K562 (cell line): ENCODE results near the gene PHAX. TPM values are rescaled to one million over a fixed set of nuclear protein-coding genes. Genes with fewer than 3 reads are reported as not detected.

Experiments used
- CEBPB ChIP-seq: fragments of 450-650 bp; IDR thresholded peaks from 2 replicates; pipeline ENCODE4 v1.6.1; 2016; ENCODE audit warnings: missing genetic modification characterization, missing compliant biosample characterization
- DDX20 ChIP-seq: fragments of 450-650 bp; IDR thresholded peaks from 2 replicates; pipeline ENCODE4 v1.6.1; 2016; ENCODE audit warnings: missing genetic modification characterization, low read depth, mild to moderate bottlenecking, missing compliant biosample characterization, moderate library complexity
- DIDO1 ChIP-seq: fragments of 450-650 bp; IDR thresholded peaks from 2 replicates; pipeline ENCODE4 v1.6.1; 2016; ENCODE audit warnings: low read depth, missing biosample characterization, missing genetic modification characterization
- ETV5 ChIP-seq: sonication (generic); formaldehyde crosslinking; IDR thresholded peaks from 2 replicates; pipeline ENCODE4 v1.4.0; 2020; ENCODE audit warnings: low read depth, mild to moderate bottlenecking, missing genetic modification reagents
- GATAD2A ChIP-seq: fragments of 450-650 bp; IDR thresholded peaks from 2 replicates; pipeline ENCODE4 v1.6.1; 2017
- HDAC8 ChIP-seq: fragments of 450-650 bp; IDR thresholded peaks from 2 replicates; pipeline ENCODE4 v1.6.1; 2016; ENCODE audit warnings: mild to moderate bottlenecking, missing genetic modification characterization, moderate library complexity, missing compliant biosample characterization
- HOXB6 ChIP-seq: fragments of 250-450 bp; sonication (Bioruptor Pico); IDR thresholded peaks from 2 replicates; pipeline ENCODE4 v1.5.1; 2022; ENCODE audit warnings: mild to moderate bottlenecking, borderline replicate concordance
- PHB2 ChIP-seq: fragments of 450-650 bp; IDR thresholded peaks from 2 replicates; pipeline ENCODE4 v1.6.1; 2017; ENCODE audit warnings: low read depth
- PML ChIP-seq: IDR thresholded peaks from 2 replicates; pipeline ENCODE4 v1.6.1; 2012; ENCODE audit warnings: low read length, inconsistent platforms
- PTTG1 ChIP-seq: fragments of 450-650 bp; IDR thresholded peaks from 2 replicates; pipeline ENCODE4 v1.6.1; 2016; ENCODE audit warnings: low read depth, mild to moderate bottlenecking, missing genetic modification characterization, missing compliant biosample characterization
- PYGO2 ChIP-seq: fragments of 450-650 bp; IDR thresholded peaks from 2 replicates; pipeline ENCODE4 v1.6.1; 2016; ENCODE audit warnings: mild to moderate bottlenecking, missing genetic modification characterization, moderate library complexity, missing compliant biosample characterization
- RAD21 ChIP-seq, 2 experiments: fragments of 250-450 bp in 1 of 2; fragments of 450-650 bp in 1 of 2; sonication (Bioruptor Pico) in 1 of 2; formaldehyde crosslinking in 1 of 2; IDR thresholded peaks in 1 of 2; conservative IDR thresholded peaks in 1 of 2; 2 replicates each; pipeline versions ENCODE4 v1.4.0 to v1.8.0; 2020 to 2022; ENCODE audit warnings: mild to moderate bottlenecking in 2 of 2, moderate library complexity in 1 of 2
- RFX7 ChIP-seq: fragments of 250-450 bp; sonication (Bioruptor Pico); IDR thresholded peaks from 2 replicates; pipeline ENCODE4 v1.5.1; 2021; ENCODE audit warnings: mild to moderate bottlenecking
- SMAD1 ChIP-seq: fragments of 150-350 bp; IDR thresholded peaks from 2 replicates; pipeline ENCODE4 v1.6.1; 2014; ENCODE audit warnings: low read length, low read depth; ENCODE audit not compliant: partially characterized antibody
- ZBED1 ChIP-seq: IDR thresholded peaks from 2 replicates; pipeline ENCODE4 v1.6.1; 2014
- ZNF175 ChIP-seq: fragments of 200-800 bp; sonication (Bioruptor generic); IDR thresholded peaks from 2 replicates; pipeline ENCODE4 v1.6.1; 2016; ENCODE audit warnings: low read depth, mild to moderate bottlenecking, missing genetic modification characterization, missing compliant biosample characterization
- ZNF384 ChIP-seq: IDR thresholded peaks from 2 replicates; pipeline ENCODE4 v1.6.1; 2012; ENCODE audit warnings: low read depth, low read length, improper control_type of control experiment
- ZNF41 ChIP-seq: fragments of 250-450 bp; sonication (Bioruptor Pico); conservative IDR thresholded peaks from 2 replicates; pipeline ENCODE4 v1.4.0; 2020; ENCODE audit warnings: mild to moderate bottlenecking
- polyA plus RNA-seq, 8 experiments: library from polyadenylated mRNA; depleted of rRNA in 4 of 8; stranded (reverse) in 5 of 8; unstranded in 3 of 8; fragments of >200 nt; fragmentation: Nextera tagmentation in 2 of 8; fragmentation: Illumina TruSeq in 1 of 8; extraction: Ambion mirVana in 2 of 8; extraction: Trizol in 1 of 8; gene quantifications; 2 replicates each; pipeline versions ENCODE4 v1.2.1 to v1.2.3, GENCODE V29; 2011 to 2014; ENCODE audit warnings: inconsistent platforms in 1 of 8, missing spikeins in 1 of 8
- total RNA-seq, 7 experiments: library from RNA; depleted of rRNA in 6 of 7; stranded (reverse); fragments of >200 nt in 6 of 7; fragmentation: Illumina TruSeq in 2 of 7; extraction: Trizol in 2 of 7; gene quantifications; 2 replicates each; pipeline versions ENCODE4 v1.2.1 to v1.2.3, GENCODE V29; 2011 to 2021; ENCODE audit warnings: low replicate concordance in 1 of 7
- TF ChIP-seq, protein P1 (sequence below), 2 experiments: fragments of 450-650 bp in 1 of 2; sonication (generic) in 1 of 2; formaldehyde crosslinking in 1 of 2; IDR thresholded peaks in 1 of 2; conservative IDR thresholded peaks in 1 of 2; 2 replicates each; pipeline versions ENCODE4 v1.6.1 to v1.8.1; 2016 to 2023; ENCODE audit warnings: mild to moderate bottlenecking in 2 of 2, moderate library complexity in 2 of 2, inconsistent platforms in 1 of 2, missing genetic modification reagents in 1 of 2
- TF ChIP-seq, protein P2 (sequence below), 3 experiments: IDR thresholded peaks in 2 of 3; conservative IDR thresholded peaks in 1 of 3; 2 replicates each; pipeline ENCODE4 v1.5.1; 2011 to 2012; ENCODE audit warnings: low read length in 3 of 3, mild to moderate bottlenecking in 3 of 3, control low read depth in 2 of 3, improper control_type of control experiment in 1 of 3, inconsistent platforms in 1 of 3, low read depth in 1 of 3, mixed read lengths in 1 of 3, moderate library complexity in 1 of 3; ENCODE audit not compliant: insufficient read depth in 2 of 3
- TF ChIP-seq, protein P3 (sequence below): fragments of 250-450 bp; sonication (Bioruptor Pico); IDR thresholded peaks from 2 replicates; pipeline ENCODE4 v1.8.0; 2022; ENCODE audit warnings: moderate library complexity, mild to moderate bottlenecking, inconsistent platforms
- TF ChIP-seq, protein P4 (sequence below): fragments of 250-450 bp; sonication (Bioruptor Pico); IDR thresholded peaks from 2 replicates; pipeline ENCODE4 v1.4.0; 2020; ENCODE audit warnings: borderline replicate concordance
- TF ChIP-seq, protein P5 (sequence below): fragments of 450-650 bp; IDR thresholded peaks from 2 replicates; pipeline ENCODE4 v1.6.1; 2017; ENCODE audit warnings: mild to moderate bottlenecking, moderate library complexity

PHAX gene
- total and polyA plus RNA-seq, 9 of the 15 experiments (the other 6 are each of a cell fraction or from before 2014, with no cell fraction given): 20.2 to 59.8 (median 43.5) TPM

DNA sequence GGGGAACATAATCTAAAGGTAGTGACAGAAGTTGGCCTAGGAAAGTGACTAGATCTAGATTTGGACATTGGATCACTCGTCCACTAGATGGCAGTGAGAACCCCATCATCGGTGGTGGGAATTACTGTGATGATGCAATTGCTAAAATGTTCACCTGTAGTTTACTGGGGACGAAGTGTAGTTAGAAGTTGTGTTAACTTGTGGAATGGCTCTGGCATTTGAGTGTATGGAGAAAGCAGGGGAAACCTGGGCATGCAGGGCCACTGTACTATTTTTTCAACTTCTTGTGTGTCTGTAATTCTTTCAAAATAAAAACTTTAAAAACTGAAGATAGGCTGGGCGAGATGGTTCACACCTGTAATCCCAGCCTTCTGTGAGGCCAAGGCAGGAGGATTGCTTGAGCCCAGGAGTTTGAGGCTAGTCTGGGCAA, 75.5 kb downstream of the PHAX start (continued):
- TF ChIP-seq GATAD2A (no peak), RFX7 (CRISPR knock-in tag) (no peak), ETV5 (CRISPR knock-in tag) (no peak), ZBED1 (no peak), SMAD1 (no peak), HDAC8 (tag) (no peak), PTTG1 (tag) (no peak), RAD21 (CRISPR knock-in tag; conservative IDR thresholded peaks at IDR 0.05 in 1 of 2, IDR thresholded peaks at IDR 0.05 in 1 of 2) (peak; percentile 96 to 99), PHB2 (no peak), DDX20 (tag) (no peak), PML (no peak), HOXB6 (CRISPR knock-in tag) (no peak), ZNF41 (CRISPR knock-in tag) (no peak), PYGO2 (no peak), ZNF175 (no peak), ZNF384 (0 out of 2 replicates have a peak, but pooled peaks have one; percentile 32), DIDO1 (no peak), CEBPB (tag) (peak; percentile 100)
- TF ChIP-seq, protein P1, sequence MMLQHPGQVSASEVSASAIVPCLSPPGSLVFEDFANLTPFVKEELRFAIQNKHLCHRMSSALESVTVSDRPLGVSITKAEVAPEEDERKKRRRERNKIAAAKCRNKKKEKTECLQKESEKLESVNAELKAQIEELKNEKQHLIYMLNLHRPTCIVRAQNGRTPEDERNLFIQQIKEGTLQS (IDR thresholded peaks at IDR 0.05): peak; percentile 100
- TF ChIP-seq, protein P1 (CRISPR knock-in tag; conservative IDR thresholded peaks at IDR 0.05): peak; percentile 100
- TF ChIP-seq, protein P2, sequence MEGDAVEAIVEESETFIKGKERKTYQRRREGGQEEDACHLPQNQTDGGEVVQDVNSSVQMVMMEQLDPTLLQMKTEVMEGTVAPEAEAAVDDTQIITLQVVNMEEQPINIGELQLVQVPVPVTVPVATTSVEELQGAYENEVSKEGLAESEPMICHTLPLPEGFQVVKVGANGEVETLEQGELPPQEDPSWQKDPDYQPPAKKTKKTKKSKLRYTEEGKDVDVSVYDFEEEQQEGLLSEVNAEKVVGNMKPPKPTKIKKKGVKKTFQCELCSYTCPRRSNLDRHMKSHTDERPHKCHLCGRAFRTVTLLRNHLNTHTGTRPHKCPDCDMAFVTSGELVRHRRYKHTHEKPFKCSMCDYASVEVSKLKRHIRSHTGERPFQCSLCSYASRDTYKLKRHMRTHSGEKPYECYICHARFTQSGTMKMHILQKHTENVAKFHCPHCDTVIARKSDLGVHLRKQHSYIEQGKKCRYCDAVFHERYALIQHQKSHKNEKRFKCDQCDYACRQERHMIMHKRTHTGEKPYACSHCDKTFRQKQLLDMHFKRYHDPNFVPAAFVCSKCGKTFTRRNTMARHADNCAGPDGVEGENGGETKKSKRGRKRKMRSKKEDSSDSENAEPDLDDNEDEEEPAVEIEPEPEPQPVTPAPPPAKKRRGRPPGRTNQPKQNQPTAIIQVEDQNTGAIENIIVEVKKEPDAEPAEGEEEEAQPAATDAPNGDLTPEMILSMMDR (IDR thresholded peaks at IDR 0.05 in 2 of 3, conservative IDR thresholded peaks at IDR 0.05 in 1 of 3; ENCODE audit: insufficient read depth in 2 of 3, low read depth in 1 of 3, low read length in 3 of 3): peak; percentile 80 to 95 (median 83)
- TF ChIP-seq, protein P3, sequence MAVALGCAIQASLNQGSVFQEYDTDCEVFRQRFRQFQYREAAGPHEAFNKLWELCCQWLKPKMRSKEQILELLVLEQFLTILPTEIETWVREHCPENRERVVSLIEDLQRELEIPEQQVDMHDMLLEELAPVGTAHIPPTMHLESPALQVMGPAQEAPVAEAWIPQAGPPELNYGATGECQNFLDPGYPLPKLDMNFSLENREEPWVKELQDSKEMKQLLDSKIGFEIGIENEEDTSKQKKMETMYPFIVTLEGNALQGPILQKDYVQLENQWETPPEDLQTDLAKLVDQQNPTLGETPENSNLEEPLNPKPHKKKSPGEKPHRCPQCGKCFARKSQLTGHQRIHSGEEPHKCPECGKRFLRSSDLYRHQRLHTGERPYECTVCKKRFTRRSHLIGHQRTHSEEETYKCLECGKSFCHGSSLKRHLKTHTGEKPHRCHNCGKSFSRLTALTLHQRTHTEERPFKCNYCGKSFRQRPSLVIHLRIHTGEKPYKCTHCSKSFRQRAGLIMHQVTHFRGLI (CRISPR knock-in tag): no peak
- TF ChIP-seq, protein P4, sequence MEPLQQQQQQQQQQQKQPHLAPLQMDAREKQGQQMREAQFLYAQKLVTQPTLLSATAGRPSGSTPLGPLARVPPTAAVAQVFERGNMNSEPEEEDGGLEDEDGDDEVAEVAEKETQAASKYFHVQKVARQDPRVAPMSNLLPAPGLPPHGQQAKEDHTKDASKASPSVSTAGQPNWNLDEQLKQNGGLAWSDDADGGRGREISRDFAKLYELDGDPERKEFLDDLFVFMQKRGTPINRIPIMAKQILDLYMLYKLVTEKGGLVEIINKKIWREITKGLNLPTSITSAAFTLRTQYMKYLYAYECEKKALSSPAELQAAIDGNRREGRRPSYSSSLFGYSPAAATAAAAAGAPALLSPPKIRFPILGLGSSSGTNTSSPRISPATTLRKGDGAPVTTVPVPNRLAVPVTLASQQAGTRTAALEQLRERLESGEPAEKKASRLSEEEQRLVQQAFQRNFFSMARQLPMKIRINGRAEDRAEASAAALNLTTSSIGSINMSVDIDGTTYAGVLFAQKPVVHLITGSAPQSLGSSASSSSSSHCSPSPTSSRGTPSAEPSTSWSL: no peak
- TF ChIP-seq, protein P5, sequence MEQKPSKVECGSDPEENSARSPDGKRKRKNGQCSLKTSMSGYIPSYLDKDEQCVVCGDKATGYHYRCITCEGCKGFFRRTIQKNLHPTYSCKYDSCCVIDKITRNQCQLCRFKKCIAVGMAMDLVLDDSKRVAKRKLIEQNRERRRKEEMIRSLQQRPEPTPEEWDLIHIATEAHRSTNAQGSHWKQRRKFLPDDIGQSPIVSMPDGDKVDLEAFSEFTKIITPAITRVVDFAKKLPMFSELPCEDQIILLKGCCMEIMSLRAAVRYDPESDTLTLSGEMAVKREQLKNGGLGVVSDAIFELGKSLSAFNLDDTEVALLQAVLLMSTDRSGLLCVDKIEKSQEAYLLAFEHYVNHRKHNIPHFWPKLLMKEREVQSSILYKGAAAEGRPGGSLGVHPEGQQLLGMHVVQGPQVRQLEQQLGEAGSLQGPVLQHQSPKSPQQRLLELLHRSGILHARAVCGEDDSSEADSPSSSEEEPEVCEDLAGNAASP: no peak
